GM21825 (cell line): ENCODE data around the gene B9D2.
"Not testable (repeated sequence)": the region's sequence is repeated elsewhere in the genome, so short reads cannot be mapped to it uniquely, and the experiment has no call there.

Experiments used
- ATAC-seq: cut with Tn5 transposase; IDR thresholded peaks from one replicate; pipeline ENCODE4 v1.9.1; 2021; ENCODE audit warnings: mild to moderate bottlenecking, moderate library complexity; ENCODE audit not compliant: unreplicated experiment

The B9D2 gene

GRCh38 chr19:41392775-41393174 lies 28.8 kb upstream of the B9D2 start:
- no peak for ATAC-seq

- ATAC-seq = no peak
Measured at GRCh38 chr19:41391618-41392017, 27.7 kb upstream of the B9D2 start.

GRCh38 chr19:41386442-41386841 lies 22.5 kb upstream of the B9D2 start:
- no peak for ATAC-seq

GRCh38 chr19:41384351-41384750 lies 20.4 kb upstream of the B9D2 start:
- ATAC-seq = no peak

- not testable (repeated sequence) for ATAC-seq
Measured at GRCh38 chr19:41381536-41381935, 17.6 kb upstream of the B9D2 start.

- peak; percentile 69 for ATAC-seq
Measured at GRCh38 chr19:41377977-41378709, 14.2 kb upstream of the B9D2 start.

- no peak for ATAC-seq
Measured at GRCh38 chr19:41376998-41377365, 13.0 kb upstream of the B9D2 start.

GRCh38 chr19:41376241-41376997 lies 12.5 kb upstream of the B9D2 start, which contains the start of gene TMEM91:
Gene TMEM91, plus strand, starts transcription at chr19:41376533. Its CDS starts 1,777 bp downstream, at chr19:41378310.
- no peak for ATAC-seq

- no peak for ATAC-seq
Measured at GRCh38 chr19:41373993-41374392, 10.0 kb upstream of the B9D2 start.

GRCh38 chr19:41372501-41372900 lies 8.6 kb upstream of the B9D2 start:
- no peak for ATAC-seq

- no peak for ATAC-seq
Measured at GRCh38 chr19:41371541-41371940, 7.6 kb upstream of the B9D2 start.

- not testable (repeated sequence) for ATAC-seq
Measured at GRCh38 chr19:41371119-41371518, 7.2 kb upstream of the B9D2 start.

GRCh38 chr19:41369769-41370168 lies 5.8 kb upstream of the B9D2 start:
- no peak for ATAC-seq

- no peak for ATAC-seq
Measured at GRCh38 chr19:41367848-41368301, 3.9 kb upstream of the B9D2 start.

- no peak for ATAC-seq
Measured at GRCh38 chr19:41366089-41366488, 2.1 kb upstream of the B9D2 start.

- ATAC-seq = no peak
Measured at GRCh38 chr19:41364524-41365391, 809 bp upstream of the B9D2 start.

GRCh38 chr19:41363371-41363752 lies 587 bp downstream of the B9D2 start:
- no peak for ATAC-seq

- no peak for ATAC-seq
Measured at GRCh38 chr19:41362143-41362847, 1.7 kb downstream of the B9D2 start.

- ATAC-seq = no peak
Measured at GRCh38 chr19:41359741-41360140, 4.2 kb downstream of the B9D2 start.

GRCh38 chr19:41357746-41358145 lies 6.2 kb downstream of the B9D2 start:
- ATAC-seq = no peak
